Ishikawa (cell line): ENCODE results near the gene MGAT4C.

Experiments
- CEBPB ChIP-seq: IDR thresholded peaks from 2 replicates; pipeline ENCODE4 v1.6.1; 2012
- CREB1 ChIP-seq: IDR thresholded peaks from 2 replicates; pipeline ENCODE4 v1.6.1; 2012; ENCODE audit warnings: low read depth
- EGR1 ChIP-seq: IDR thresholded peaks from 2 replicates; pipeline ENCODE4 v1.6.1; 2012
- EP300 ChIP-seq: IDR thresholded peaks from 2 replicates; pipeline ENCODE4 v1.6.1; 2012; ENCODE audit warnings: borderline replicate concordance
- FOXM1 ChIP-seq: IDR thresholded peaks from 2 replicates; pipeline ENCODE4 v1.6.1; 2012; ENCODE audit warnings: low read depth, borderline replicate concordance
- MAX ChIP-seq: IDR thresholded peaks from 2 replicates; pipeline ENCODE4 v1.6.1; 2012
- NFIC ChIP-seq: IDR thresholded peaks from 2 replicates; pipeline ENCODE4 v1.6.1; 2012
- RAD21 ChIP-seq: IDR thresholded peaks from 2 replicates; pipeline ENCODE4 v1.6.1; 2012; ENCODE audit warnings: low read depth
- REST ChIP-seq: IDR thresholded peaks from 2 replicates; pipeline ENCODE4 v1.6.1; 2012; ENCODE audit warnings: low read depth, mild to moderate bottlenecking
- TAF1 ChIP-seq: IDR thresholded peaks from 2 replicates; pipeline ENCODE4 v1.6.1; 2012; ENCODE audit warnings: low read depth, mild to moderate bottlenecking
- TCF12 ChIP-seq: IDR thresholded peaks from 2 replicates; pipeline ENCODE4 v1.6.1; 2012; ENCODE audit warnings: low read depth
- TEAD4 ChIP-seq: IDR thresholded peaks from 2 replicates; pipeline ENCODE4 v1.6.1; 2012
- USF1 ChIP-seq: IDR thresholded peaks from 2 replicates; pipeline ENCODE4 v1.6.1; 2012
- YY1 ChIP-seq: IDR thresholded peaks from 2 replicates; pipeline ENCODE4 v1.6.1; 2012; ENCODE audit warnings: low read depth
- ZBTB7A ChIP-seq: IDR thresholded peaks from 2 replicates; pipeline ENCODE4 v1.6.1; 2012; ENCODE audit warnings: low read depth

The MGAT4C gene

GRCh38 chr12:86275356-86275755, 19.2 kb upstream of the MGAT4C start:
- TF ChIP-seq CEBPB: no peak
- TF ChIP-seq RAD21: no peak
- no peak for TF ChIP-seq ZBTB7A
- no peak for TF ChIP-seq EGR1
- TF ChIP-seq TCF12: no peak
- no peak for TF ChIP-seq YY1
- no peak for TF ChIP-seq REST
- no peak for TF ChIP-seq TEAD4
- no peak for TF ChIP-seq EP300
- TF ChIP-seq FOXM1: no peak
- no peak for TF ChIP-seq TAF1
- no peak for TF ChIP-seq USF1

GRCh38 chr12:86265329-86265695, 9.1 kb upstream of the MGAT4C start:
- no peak for TF ChIP-seq RAD21
- TF ChIP-seq ZBTB7A: no peak
- no peak for TF ChIP-seq CREB1
- TF ChIP-seq MAX: no peak
- no peak for TF ChIP-seq EGR1
- TF ChIP-seq FOXM1: no peak
- no peak for TF ChIP-seq EP300
- no peak for TF ChIP-seq NFIC
- no peak for TF ChIP-seq CEBPB
- TF ChIP-seq USF1: no peak
- no peak for TF ChIP-seq TAF1
- no peak for TF ChIP-seq YY1

GRCh38 chr12:86264451-86265328, 8.5 kb upstream of the MGAT4C start:
- TF ChIP-seq CREB1 (no peak), ZBTB7A (no peak), TEAD4 (no peak), MAX (no peak), RAD21 (no peak), TAF1 (no peak), REST (no peak), USF1 (no peak), FOXM1 (no peak), EP300 (no peak), CEBPB (no peak)

- TF ChIP-seq TEAD4: no peak
- no peak for TF ChIP-seq RAD21
- TF ChIP-seq EP300: no peak
- TF ChIP-seq REST: no peak
- TF ChIP-seq TCF12: no peak
- no peak for TF ChIP-seq MAX
- TF ChIP-seq NFIC: no peak
- TF ChIP-seq USF1: no peak
- no peak for TF ChIP-seq EGR1
- no peak for TF ChIP-seq CEBPB
- no peak for TF ChIP-seq YY1
- TF ChIP-seq CREB1: no peak
Observed at GRCh38 chr12:86261578-86261977, 5.4 kb upstream of the MGAT4C start.
